ENCODE data around the gene ADARB1. TPM values are rescaled to one million over a fixed set of nuclear protein-coding genes. Genes with fewer than 3 reads are reported as not detected.
"Not testable (repeated sequence)": the region's sequence is repeated elsewhere in the genome, so short reads cannot be mapped to it uniquely, and the experiment has no call there.

The ADARB1 gene
- total and polyA plus RNA-seq, 4 donors, result 54.7 to 224 (median 90.6) TPM

GRCh38 chr21:45136927-45137611 lies 62.7 kb downstream of the ADARB1 start:
- WGBS, 2 donors, result 29% methylated on average over 11 of the region's 11 CpGs
- ATAC-seq (ENCODE audit: low FRiP score) (peak; percentile 76), DNase-seq (peak; percentile 92 to 95)
- Histone ChIP-seq H3K27ac (ENCODE audit: low read depth in 1 of 2, low read length in 2 of 2) (peak overlapping the region in 1 of 2 donors; percentile 2), H3K4me1 (ENCODE audit: control insufficient read depth in 1 of 2, insufficient read depth in 2 of 2, low read length in 2 of 2) (no peaks in the 10 kb centered on the region), H3K9me3 (ENCODE audit: control insufficient read depth, low read length) (no peaks in the 10 kb centered on the region), H3K27me3 (ENCODE audit: control insufficient read depth in 1 of 2, insufficient read depth in 2 of 2, low read length in 1 of 2) (no peaks in the 10 kb centered on the region), H3K4me3 (ENCODE audit: low read length in 2 of 2) (no peak overlapping the region), H3K36me3 (ENCODE audit: control insufficient read depth in 1 of 2, insufficient read depth in 2 of 2, low read length in 1 of 2) (no peaks in the 10 kb centered on the region)
- intact Hi-C loops (cut with DNase I), result loop anchor here (10.0 kb wide), 2 partner anchors 262 to 298 kb away; partner anchors contain the start of gene PTTG1IP (in 2 of the 2)

GRCh38 chr21:45137612-45137937 lies 63.2 kb downstream of the ADARB1 start:
- peak overlapping the region in 1 of 2 donors; percentile 2 for H3K27ac ChIP-seq (ENCODE audit: low read depth in 1 of 2, low read length in 2 of 2)

GRCh38 chr21:45138199-45139002 lies 64.0 kb downstream of the ADARB1 start:
- Histone ChIP-seq H3K9me3 (ENCODE audit: control insufficient read depth, low read length) (no peaks in the 10 kb centered on the region), H3K27me3 (ENCODE audit: control insufficient read depth in 1 of 2, insufficient read depth in 2 of 2, low read length in 1 of 2) (no peaks in the 10 kb centered on the region), H3K4me3 (ENCODE audit: low read length in 2 of 2) (no peak overlapping the region), H3K36me3 (ENCODE audit: control insufficient read depth in 1 of 2, insufficient read depth in 2 of 2, low read length in 1 of 2) (no peaks in the 10 kb centered on the region), H3K4me1 (ENCODE audit: control insufficient read depth in 1 of 2, insufficient read depth in 2 of 2, low read length in 2 of 2) (peaks cover 0 to 2% of the 10 kb centered on the region in 2 donors), H3K27ac (ENCODE audit: low read depth in 1 of 2, low read length in 2 of 2) (peak overlapping the region in 1 of 2 donors; percentile 32)
- 47 to 52% methylated on average over 12 of the region's 12 CpGs for WGBS, 2 donors
- intact Hi-C loops (cut with DNase I), result loop anchor here (2.0 to 10.0 kb wide), 3 partner anchors 190 to 296 kb away; partner anchors contain the start of gene PTTG1IP (in 2 of the 2)
- DNase-seq (peak; percentile 83 to 90), ATAC-seq (ENCODE audit: low FRiP score) (peak; percentile 51)

More at GRCh38 chr21:45137612-45137937, 63.2 kb downstream of the ADARB1 start:
- Histone ChIP-seq H3K9me3 (ENCODE audit: control insufficient read depth, low read length) (no peaks in the 10 kb centered on the region), H3K36me3 (ENCODE audit: control insufficient read depth in 1 of 2, insufficient read depth in 2 of 2, low read length in 1 of 2) (no peaks in the 10 kb centered on the region), H3K4me3 (ENCODE audit: low read length in 2 of 2) (no peak overlapping the region), H3K4me1 (ENCODE audit: control insufficient read depth in 1 of 2, insufficient read depth in 2 of 2, low read length in 2 of 2) (peaks cover 0 to 1% of the 10 kb centered on the region in 2 donors), H3K27me3 (ENCODE audit: control insufficient read depth in 1 of 2, insufficient read depth in 2 of 2, low read length in 1 of 2) (no peaks in the 10 kb centered on the region)
- intact Hi-C loops (cut with DNase I), result loop anchor here (10.0 kb wide), 2 partner anchors 263 to 297 kb away; partner anchors contain the start of gene PTTG1IP (in 2 of the 2)
- DNase-seq (no peak), ATAC-seq (ENCODE audit: low FRiP score) (no peak)

GRCh38 chr21:45139003-45139360 lies 64.6 kb downstream of the ADARB1 start:
- intact Hi-C loops (cut with DNase I), result loop anchor here (2.0 to 10.0 kb wide), 3 partner anchors 190 to 296 kb away; partner anchors contain the start of gene PTTG1IP (in 2 of the 2)
- not testable (repeated sequence) for H3K4me1 ChIP-seq (ENCODE audit: control insufficient read depth in 1 of 2, insufficient read depth in 2 of 2, low read length in 2 of 2)

GRCh38 chr21:45139473-45139872 lies 65.1 kb downstream of the ADARB1 start:
- Histone ChIP-seq H3K36me3 (ENCODE audit: control insufficient read depth in 1 of 2, insufficient read depth in 2 of 2, low read length in 1 of 2) (no peaks in the 10 kb centered on the region), H3K27me3 (ENCODE audit: control insufficient read depth in 1 of 2, insufficient read depth in 2 of 2, low read length in 1 of 2) (no peaks in the 10 kb centered on the region), H3K4me3 (ENCODE audit: low read length in 2 of 2) (no peak overlapping the region), H3K9me3 (ENCODE audit: control insufficient read depth, low read length) (no peaks in the 10 kb centered on the region), H3K27ac (ENCODE audit: low read depth in 1 of 2, low read length in 2 of 2) (no peak overlapping the region), H3K4me1 (ENCODE audit: control insufficient read depth in 1 of 2, insufficient read depth in 2 of 2, low read length in 2 of 2) (peaks cover 0 to 2% of the 10 kb centered on the region in 2 donors)
- WGBS, 2 donors, result 90 to 91% methylated on average over 13 of the region's 13 CpGs
- intact Hi-C loops (cut with DNase I), result loop anchor here (2.0 to 10.0 kb wide), 3 partner anchors 191 to 295 kb away; partner anchors contain the start of gene PTTG1IP (in 2 of the 2)
- peak in 1 of 2 donors; percentile 42 for DNase-seq
- ATAC-seq (ENCODE audit: low FRiP score), result no peak

More at GRCh38 chr21:45139003-45139360, 64.6 kb downstream of the ADARB1 start:
- WGBS, 2 donors, result 80 to 82% methylated on average over 7 of the region's 7 CpGs
- not testable (repeated sequence) for ATAC-seq (ENCODE audit: low FRiP score); H3K27ac ChIP-seq (ENCODE audit: low read depth in 1 of 2, low read length in 2 of 2); H3K9me3 ChIP-seq (ENCODE audit: control insufficient read depth, low read length); H3K27me3 ChIP-seq (ENCODE audit: control insufficient read depth in 1 of 2, insufficient read depth in 2 of 2, low read length in 1 of 2); DNase-seq; H3K4me3 ChIP-seq (ENCODE audit: low read length in 2 of 2); H3K36me3 ChIP-seq (ENCODE audit: control insufficient read depth in 1 of 2, insufficient read depth in 2 of 2, low read length in 1 of 2)

GRCh38 chr21:45140346-45140940 lies 66.1 kb downstream of the ADARB1 start:
- DNase-seq (peak; percentile 88), ATAC-seq (ENCODE audit: low FRiP score) (peak; percentile 83)
- 26 to 27% methylated on average over 9 of the region's 9 CpGs for WGBS, 2 donors
- H3K4me3 ChIP-seq (ENCODE audit: low read length in 2 of 2), result no peak overlapping the region
- no peaks in the 10 kb centered on the region for H3K27me3 ChIP-seq (ENCODE audit: control insufficient read depth in 1 of 2, insufficient read depth in 2 of 2, low read length in 1 of 2)
- H3K36me3 ChIP-seq (ENCODE audit: control insufficient read depth in 1 of 2, insufficient read depth in 2 of 2, low read length in 1 of 2), result no peaks in the 10 kb centered on the region
- no peak overlapping the region for H3K27ac ChIP-seq (ENCODE audit: low read depth in 1 of 2, low read length in 2 of 2)
- intact Hi-C loops (cut with DNase I), result loop anchor here (5.0 to 10.0 kb wide), 2 partner anchors 144 to 292 kb away; partner anchors contain the start of gene POFUT2 (in 1 of the 2)
- peaks cover 0 to 2% of the 10 kb centered on the region in 2 donors for H3K4me1 ChIP-seq (ENCODE audit: control insufficient read depth in 1 of 2, insufficient read depth in 2 of 2, low read length in 2 of 2)
- H3K9me3 ChIP-seq (ENCODE audit: control insufficient read depth, low read length), result no peaks in the 10 kb centered on the region

GRCh38 chr21:45140944-45141343 lies 66.6 kb downstream of the ADARB1 start:
- ATAC-seq (ENCODE audit: low FRiP score); H3K9me3 ChIP-seq (ENCODE audit: control insufficient read depth, low read length); H3K36me3 ChIP-seq (ENCODE audit: control insufficient read depth in 1 of 2, insufficient read depth in 2 of 2, low read length in 1 of 2); H3K27me3 ChIP-seq (ENCODE audit: control insufficient read depth in 1 of 2, insufficient read depth in 2 of 2, low read length in 1 of 2); H3K4me1 ChIP-seq (ENCODE audit: control insufficient read depth in 1 of 2, insufficient read depth in 2 of 2, low read length in 2 of 2); H3K27ac ChIP-seq (ENCODE audit: low read depth in 1 of 2, low read length in 2 of 2); H3K4me3 ChIP-seq (ENCODE audit: low read length in 2 of 2): not testable (repeated sequence)
- intact Hi-C loops (cut with DNase I), result loop anchor here (5.0 to 10.0 kb wide), 2 partner anchors 144 to 291 kb away; partner anchors contain the start of gene POFUT2 (in 1 of the 2)
- peak in 1 of 2 donors; percentile 25 for DNase-seq
- WGBS, 2 donors, result 55 to 61% methylated on average over 4 of the region's 4 CpGs

- Histone ChIP-seq H3K4me1 (ENCODE audit: control insufficient read depth in 1 of 2, insufficient read depth in 2 of 2, low read length in 2 of 2) (peaks cover 0 to 2% of the 10 kb centered on the region in 2 donors), H3K4me3 (ENCODE audit: low read length in 2 of 2) (no peak overlapping the region), H3K9me3 (ENCODE audit: control insufficient read depth, low read length) (no peaks in the 10 kb centered on the region), H3K27ac (ENCODE audit: low read depth in 1 of 2, low read length in 2 of 2) (no peak overlapping the region), H3K27me3 (ENCODE audit: control insufficient read depth in 1 of 2, insufficient read depth in 2 of 2, low read length in 1 of 2) (no peaks in the 10 kb centered on the region), H3K36me3 (ENCODE audit: control insufficient read depth in 1 of 2, insufficient read depth in 2 of 2, low read length in 1 of 2) (no peaks in the 10 kb centered on the region)
- WGBS, 2 donors, result 88 to 91% methylated on average over 5 of the region's 5 CpGs
- intact Hi-C loops (cut with DNase I), result loop anchor here (5.0 to 10.0 kb wide), 2 partner anchors 143 to 291 kb away; partner anchors contain the start of gene POFUT2 (in 1 of the 2)
- DNase-seq (no peak), ATAC-seq (ENCODE audit: low FRiP score) (no peak)
These were observed 67.1 kb downstream of the ADARB1 start for GRCh38 chr21:45141507-45141906.
